ENCODE measurements around the gene CROCC. TPM values are rescaled to one million over a fixed set of nuclear protein-coding genes. Genes with fewer than 3 reads are reported as not detected.

Gene CROCC
- total RNA-seq, 1 donor from 2014 or later: 34.5 TPM

GRCh38 chr1:17001760-17002523 lies 80.2 kb downstream of the CROCC start:
- H3K36me3 Mint-ChIP-seq (ENCODE audit: unreplicated experiment): peaks cover 29% of the 10 kb centered on the region
- no peaks in the 10 kb centered on the region for H3K4me1 Mint-ChIP-seq (ENCODE audit: unreplicated experiment)
- TF ChIP-seq CTCF (IDR thresholded peaks at IDR 0.05): no peak
- no peaks in the 10 kb centered on the region for H3K9me3 Mint-ChIP-seq (ENCODE audit: unreplicated experiment)
- H3K4me3 Mint-ChIP-seq (ENCODE audit: unreplicated experiment): no peak overlapping the region
- H3K27me3 Mint-ChIP-seq (ENCODE audit: unreplicated experiment): no peaks in the 10 kb centered on the region
- H3K27ac Mint-ChIP-seq (ENCODE audit: unreplicated experiment): no peak overlapping the region
- no peak for DNase-seq (ENCODE audit: extremely low spot score, unreplicated experiment)

GRCh38 chr1:17002524-17002902 lies 80.8 kb downstream of the CROCC start:
- H3K4me3 Mint-ChIP-seq (ENCODE audit: unreplicated experiment): no peak overlapping the region
- no peak for DNase-seq (ENCODE audit: extremely low spot score, unreplicated experiment)
- no peak for TF ChIP-seq CTCF (IDR thresholded peaks at IDR 0.05)
- H3K27me3 Mint-ChIP-seq (ENCODE audit: unreplicated experiment): no peaks in the 10 kb centered on the region
- no peaks in the 10 kb centered on the region for H3K9me3 Mint-ChIP-seq (ENCODE audit: unreplicated experiment)
- peaks cover 29% of the 10 kb centered on the region for H3K36me3 Mint-ChIP-seq (ENCODE audit: unreplicated experiment)
- H3K27ac Mint-ChIP-seq (ENCODE audit: unreplicated experiment): no peak overlapping the region
- H3K4me1 Mint-ChIP-seq (ENCODE audit: unreplicated experiment): no peaks in the 10 kb centered on the region

GRCh38 chr1:17004466-17005364 lies 83.0 kb downstream of the CROCC start:
- Mint-ChIP-seq H3K36me3 (ENCODE audit: unreplicated experiment) (peaks cover 17% of the 10 kb centered on the region), H3K27ac (ENCODE audit: unreplicated experiment) (no peak overlapping the region), H3K9me3 (ENCODE audit: unreplicated experiment) (no peaks in the 10 kb centered on the region), H3K27me3 (ENCODE audit: unreplicated experiment) (no peaks in the 10 kb centered on the region), H3K4me1 (ENCODE audit: unreplicated experiment) (peaks cover 3% of the 10 kb centered on the region), H3K4me3 (ENCODE audit: unreplicated experiment) (no peak overlapping the region)
- DNase-seq (ENCODE audit: extremely low spot score, unreplicated experiment): no peak
- TF ChIP-seq CTCF (IDR thresholded peaks at IDR 0.05): peak; percentile 6

- H3K36me3 Mint-ChIP-seq (ENCODE audit: unreplicated experiment): peaks cover 17% of the 10 kb centered on the region
- H3K4me3 Mint-ChIP-seq (ENCODE audit: unreplicated experiment): no peak overlapping the region
- H3K9me3 Mint-ChIP-seq (ENCODE audit: unreplicated experiment): no peaks in the 10 kb centered on the region
- peaks cover 9% of the 10 kb centered on the region for H3K4me1 Mint-ChIP-seq (ENCODE audit: unreplicated experiment)
- no peak overlapping the region for H3K27ac Mint-ChIP-seq (ENCODE audit: unreplicated experiment)
- no peaks in the 10 kb centered on the region for H3K27me3 Mint-ChIP-seq (ENCODE audit: unreplicated experiment)
- DNase-seq (ENCODE audit: extremely low spot score, unreplicated experiment): no peak
- no peak for TF ChIP-seq CTCF (IDR thresholded peaks at IDR 0.05)
Measured at GRCh38 chr1:17005365-17005740, 83.6 kb downstream of the CROCC start.

DNA sequence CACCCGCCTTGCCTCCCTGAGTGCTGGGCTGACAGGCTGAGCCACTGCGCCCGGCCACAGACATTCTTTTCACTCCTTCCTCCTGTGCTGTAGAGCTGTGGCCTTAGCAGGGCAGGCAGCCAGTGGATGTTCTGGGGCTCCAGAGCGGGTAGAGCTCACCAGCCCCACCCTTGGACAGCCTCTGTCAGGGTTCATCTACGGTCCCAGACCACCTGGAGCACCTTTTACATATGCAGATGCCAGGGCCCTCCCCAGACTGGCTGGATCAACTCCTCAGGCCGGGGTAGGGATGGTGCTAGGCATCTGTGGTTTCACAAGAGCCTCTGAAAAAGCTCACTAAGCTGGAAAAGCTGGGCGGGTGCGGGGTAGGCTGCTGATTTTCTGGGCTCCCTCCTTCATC lies 85.4 kb downstream of the CROCC start:
- Mint-ChIP-seq H3K36me3 (ENCODE audit: unreplicated experiment) (peaks cover 12% of the 10 kb centered on the region), H3K4me3 (ENCODE audit: unreplicated experiment) (no peak overlapping the region), H3K4me1 (ENCODE audit: unreplicated experiment) (peaks cover 20% of the 10 kb centered on the region), H3K27ac (ENCODE audit: unreplicated experiment) (no peak overlapping the region), H3K27me3 (ENCODE audit: unreplicated experiment) (no peaks in the 10 kb centered on the region), H3K9me3 (ENCODE audit: unreplicated experiment) (no peaks in the 10 kb centered on the region)
- DNase-seq (ENCODE audit: extremely low spot score, unreplicated experiment): no peak
- TF ChIP-seq CTCF (IDR thresholded peaks at IDR 0.05): no peak
